NCI-H146 treated with DMSO at 0.1 percent for 48 hours (cell line): ENCODE results near the gene RIPOR3.
A peak's percentile ranks its signal among the peaks of the same experiment; 100 is the strongest.
"Not testable (repeated sequence)": the region's sequence is repeated elsewhere in the genome, so short reads cannot be mapped to it uniquely, and the experiment has no call there.

Experiments
- DNase-seq: peaks from one replicate; lab custom pipeline; 2025; ENCODE audit not compliant: unreplicated experiment; lab: John Stamatoyannopoulos, UW

Gene RIPOR3

DNA sequence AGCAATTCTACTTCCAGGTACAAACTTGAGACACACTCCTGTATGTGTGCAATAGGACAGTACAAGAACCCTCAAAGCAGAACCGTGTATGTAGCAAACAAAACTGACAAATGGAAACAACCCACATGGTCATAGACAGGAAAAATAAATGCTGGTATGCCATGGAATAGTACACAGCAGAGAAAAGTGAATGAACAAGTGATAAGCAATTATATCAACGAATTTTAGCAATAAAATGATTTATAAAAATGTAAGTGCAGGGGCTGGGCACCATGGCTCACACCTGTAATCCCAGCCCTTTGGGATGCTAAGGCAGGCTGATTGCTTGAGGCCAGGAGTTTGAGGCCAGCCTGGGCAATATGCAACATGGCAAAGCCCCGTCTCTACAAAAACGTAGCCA lies 9.3 kb downstream of the RIPOR3 start:
- DNase-seq: no peak

DNA sequence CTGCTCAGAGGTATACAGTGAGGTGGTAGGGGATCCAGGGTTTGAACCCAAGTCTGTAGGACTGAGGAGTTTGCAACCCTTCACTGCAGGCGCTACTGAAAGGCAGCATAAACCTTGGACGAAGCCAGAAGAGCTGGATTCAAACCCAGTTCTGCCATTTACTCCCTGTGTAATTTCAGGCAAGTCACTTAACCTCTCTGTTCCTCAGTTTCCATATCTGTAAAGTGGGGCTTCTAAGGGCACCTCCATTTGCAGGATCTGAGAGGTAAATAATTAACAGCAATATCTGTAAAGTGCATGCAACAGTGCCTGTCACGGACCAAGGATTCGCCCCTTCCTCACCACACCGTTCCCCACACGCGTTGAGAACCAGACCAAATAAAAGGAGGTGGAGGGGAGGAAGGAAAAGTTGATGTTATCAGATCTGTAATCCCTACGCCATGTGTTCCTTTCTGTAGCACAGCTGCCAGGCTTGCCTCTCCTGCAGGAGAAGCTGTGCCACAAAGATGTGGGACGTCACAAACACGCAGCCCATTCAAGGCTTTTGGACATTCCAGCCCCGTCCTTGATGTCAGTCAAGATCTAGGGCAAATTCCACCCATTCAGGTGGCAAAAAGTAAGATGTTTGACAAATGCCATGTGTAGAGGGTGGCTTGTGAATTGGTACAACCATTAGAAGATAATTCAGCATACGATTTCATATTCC lies 9.8 kb downstream of the RIPOR3 start:
- no peak for DNase-seq

GRCh38 chr20:50680105-50680960 lies 11.0 kb downstream of the RIPOR3 start:
- DNase-seq: no peak

DNA sequence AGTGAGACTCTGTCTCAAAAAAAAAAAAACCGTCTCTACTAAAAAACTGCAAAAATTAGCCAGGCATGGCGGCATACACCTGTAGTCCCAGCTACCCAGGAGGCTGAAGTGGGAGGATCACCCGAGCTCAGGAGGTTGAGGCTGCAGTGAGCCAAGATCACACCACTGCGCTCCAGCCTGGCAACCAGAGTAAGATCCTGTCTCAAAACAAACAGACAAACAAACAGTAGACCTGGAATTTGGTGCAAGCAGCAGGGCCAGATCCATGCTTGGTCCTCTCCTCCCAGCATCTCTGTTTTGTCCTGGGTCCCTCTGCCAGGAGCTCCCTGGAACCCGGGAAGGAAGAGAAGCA lies 11.6 kb downstream of the RIPOR3 start:
- DNase-seq: no peak

DNA sequence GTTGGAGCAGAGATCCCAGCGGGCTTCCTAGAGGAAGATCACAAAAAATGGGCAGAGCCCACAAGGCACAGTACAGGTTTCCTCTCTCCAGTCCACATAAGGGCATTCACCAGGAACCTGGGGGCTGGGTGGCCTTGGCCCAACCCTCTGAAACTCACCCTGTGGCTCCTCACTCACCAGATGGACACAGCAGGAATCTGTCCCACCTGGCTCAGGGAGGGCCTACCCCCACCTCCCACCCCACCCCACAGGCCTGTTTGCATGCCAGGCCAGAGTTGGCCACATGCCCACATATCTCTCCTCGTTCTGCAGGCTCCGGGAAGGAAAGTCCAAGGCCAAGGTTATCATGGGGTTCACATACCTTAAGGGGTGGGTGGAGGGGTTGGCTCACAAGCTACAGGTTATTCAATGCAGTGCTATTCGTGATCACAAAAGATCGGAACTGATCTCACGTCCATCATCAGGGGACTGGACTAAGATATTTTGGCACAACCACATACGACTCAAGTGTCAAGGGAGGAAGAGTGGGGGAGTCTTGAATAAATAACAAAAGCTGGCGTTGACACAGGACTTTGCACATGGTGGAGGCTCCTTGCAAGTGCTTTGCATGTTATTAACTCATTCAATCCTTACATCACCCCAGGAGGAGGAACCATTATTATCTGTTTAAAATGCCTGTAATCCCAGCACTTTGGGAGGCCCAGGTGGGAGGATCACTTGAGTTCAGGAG lies 13.0 kb downstream of the RIPOR3 start:
- no peak for DNase-seq

DNA sequence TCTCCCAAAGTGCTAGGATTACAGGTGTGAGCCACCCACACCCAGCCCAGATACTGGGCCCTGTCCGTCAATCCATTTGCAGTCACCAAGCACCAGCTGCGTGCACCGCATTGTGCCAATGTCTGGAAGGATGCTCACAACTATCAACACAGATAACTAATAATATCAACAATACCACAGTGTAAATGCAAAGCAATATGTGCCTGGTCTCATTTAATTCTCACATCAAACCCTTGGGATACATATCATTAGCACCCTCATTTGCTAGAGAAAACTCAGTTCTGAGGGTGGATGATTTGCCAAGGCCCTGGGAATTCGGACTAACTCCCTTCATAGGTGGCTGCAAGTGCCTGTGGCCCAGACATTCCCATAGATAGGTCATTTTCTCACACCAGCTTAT lies 14.5 kb downstream of the RIPOR3 start:
- no peak for DNase-seq

- not testable (repeated sequence) for DNase-seq
Observed at GRCh38 chr20:50676377-50676731, 15.0 kb downstream of the RIPOR3 start.

GRCh38 chr20:50675671-50676376 lies 15.5 kb downstream of the RIPOR3 start:
- no peak for DNase-seq

- DNase-seq: no peak
Observed at GRCh38 chr20:50674138-50674825, 17.1 kb downstream of the RIPOR3 start.

DNA sequence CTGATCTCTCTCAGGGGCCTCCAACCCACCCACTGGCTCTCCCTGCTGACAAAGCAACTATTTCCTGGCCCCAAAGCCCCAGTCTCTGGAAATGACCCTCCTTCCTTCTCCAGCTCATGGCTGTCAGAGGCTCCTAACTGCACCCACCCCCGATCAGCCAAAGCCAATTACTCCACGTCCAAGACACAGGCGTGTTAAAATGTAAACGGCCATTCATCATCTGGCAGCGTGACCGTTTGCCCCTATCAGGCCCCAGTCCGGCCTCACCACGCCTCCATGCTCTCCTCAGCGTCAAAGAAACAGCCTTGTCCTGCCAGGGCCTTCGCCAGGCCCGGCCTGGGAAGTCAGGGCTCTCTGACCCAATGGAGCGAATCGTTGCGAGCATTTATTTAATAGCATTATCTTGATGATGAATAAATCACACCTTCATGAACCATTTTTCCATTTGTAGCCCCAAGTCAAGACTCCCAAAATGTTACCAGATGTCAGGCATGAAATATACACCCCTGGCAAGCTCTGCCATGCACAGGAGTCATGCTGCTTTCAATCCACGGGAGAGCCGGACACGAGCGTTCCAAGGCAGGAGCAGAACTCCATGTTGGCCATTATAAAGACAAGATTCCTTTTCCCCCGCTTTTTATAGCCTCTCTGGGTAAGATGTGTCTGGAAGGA lies 17.7 kb downstream of the RIPOR3 start:
- no peak for DNase-seq

DNA sequence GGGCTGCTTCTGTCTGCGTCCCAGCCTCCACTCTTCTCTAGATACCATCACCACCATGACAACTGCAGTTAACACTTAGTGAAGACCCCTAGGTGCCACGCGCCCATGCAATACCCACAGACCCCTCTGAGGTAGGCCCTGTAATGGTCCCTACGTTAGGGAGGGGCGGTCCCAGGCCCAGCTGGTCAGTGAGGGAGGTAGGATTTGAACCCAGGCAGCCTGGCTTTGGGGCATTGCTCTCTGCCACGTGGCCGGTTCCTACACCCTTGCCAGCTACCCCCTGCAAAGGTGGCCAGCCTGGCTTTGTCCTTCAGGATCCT lies 18.2 kb downstream of the RIPOR3 start:
- no peak for DNase-seq

DNA sequence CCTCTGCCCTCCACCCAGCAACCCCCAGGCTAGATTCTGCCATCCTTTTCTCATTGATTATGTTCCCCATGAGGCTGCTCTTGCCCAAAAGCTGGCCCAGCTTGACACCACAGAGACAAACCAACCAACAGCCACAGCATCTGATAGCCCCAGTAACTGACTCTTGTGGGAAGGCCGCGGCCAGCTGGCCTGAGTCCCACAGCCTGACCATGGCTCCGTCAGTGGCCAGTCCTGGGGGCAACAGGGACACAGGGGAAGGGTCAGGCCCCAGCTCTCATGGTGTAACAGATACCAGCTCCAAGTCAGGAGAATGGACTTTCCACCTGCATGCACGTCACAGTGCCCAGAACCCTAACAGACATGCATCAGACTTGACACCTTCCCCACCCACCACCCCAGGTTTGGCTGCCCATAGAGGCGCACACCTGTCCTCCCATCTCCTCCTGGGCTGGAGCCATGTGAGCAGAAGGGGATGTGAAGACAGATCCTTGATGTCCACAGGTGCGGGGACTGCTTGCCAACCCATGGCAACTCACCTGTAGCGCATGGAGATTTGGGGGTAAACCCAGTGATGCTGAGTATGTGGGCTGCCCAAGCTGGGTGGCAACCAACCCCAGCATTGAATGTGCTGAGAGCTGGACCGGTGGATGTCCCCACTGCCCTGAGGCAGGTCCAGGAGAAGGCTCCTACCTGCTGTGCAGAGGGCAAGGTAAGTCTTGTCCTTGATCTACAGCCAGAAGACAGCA lies 18.8 kb downstream of the RIPOR3 start:
- DNase-seq: no peak

GRCh38 chr20:50671626-50672025 lies 19.7 kb downstream of the RIPOR3 start:
- no peak for DNase-seq

- not testable (repeated sequence) for DNase-seq
Observed at GRCh38 chr20:50671010-50671409, 20.3 kb downstream of the RIPOR3 start.

- peak; percentile 77 for DNase-seq
Observed at GRCh38 chr20:50670126-50670862, 21.0 kb downstream of the RIPOR3 start.

DNA sequence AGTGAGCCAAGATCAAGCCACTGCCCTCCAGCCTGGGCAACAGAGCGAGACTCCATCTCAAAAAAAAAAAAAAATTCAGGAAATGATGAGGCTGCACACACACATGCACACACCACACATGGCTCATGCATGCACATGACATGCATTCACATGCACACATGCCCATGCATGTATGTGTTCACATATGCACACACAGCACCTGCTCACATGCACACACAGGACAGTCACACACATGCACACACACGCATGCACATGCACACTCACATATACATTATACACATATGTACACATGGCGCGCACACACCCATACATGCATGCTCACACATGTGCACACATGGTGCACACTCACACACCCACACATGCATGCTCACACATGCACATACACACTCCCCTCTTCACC lies 22.5 kb downstream of the RIPOR3 start:
- no peak for DNase-seq

DNA sequence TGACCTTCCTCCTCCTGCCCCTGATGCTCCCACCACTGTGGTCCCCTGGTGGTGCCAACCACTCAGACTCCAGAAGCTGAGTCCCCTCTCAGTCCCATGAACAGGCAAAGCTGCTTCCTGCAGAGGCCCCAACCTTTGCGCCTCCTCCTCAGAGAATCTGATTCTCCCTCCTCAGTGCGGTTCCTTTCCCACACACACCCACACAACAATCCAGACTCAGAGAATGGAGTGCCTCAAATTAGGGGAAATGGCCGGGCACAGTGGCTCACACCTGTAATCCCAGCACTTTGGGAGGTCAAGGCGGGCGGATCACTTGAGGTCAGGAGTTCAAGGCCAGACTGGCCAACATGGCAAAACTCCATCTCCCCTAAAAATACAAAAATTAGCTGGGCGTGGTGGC lies 23.0 kb downstream of the RIPOR3 start:
- no peak for DNase-seq

GRCh38 chr20:50666709-50667298 lies 24.5 kb downstream of the RIPOR3 start:
- DNase-seq: no peak

GRCh38 chr20:50664254-50664653 lies 27.1 kb downstream of the RIPOR3 start:
- no peak for DNase-seq
